ENCODE measurements around the gene NBPF11.
"Not testable (repeated sequence)": the region's sequence is repeated elsewhere in the genome, so short reads cannot be mapped to it uniquely, and the experiment has no call there.

DNA sequence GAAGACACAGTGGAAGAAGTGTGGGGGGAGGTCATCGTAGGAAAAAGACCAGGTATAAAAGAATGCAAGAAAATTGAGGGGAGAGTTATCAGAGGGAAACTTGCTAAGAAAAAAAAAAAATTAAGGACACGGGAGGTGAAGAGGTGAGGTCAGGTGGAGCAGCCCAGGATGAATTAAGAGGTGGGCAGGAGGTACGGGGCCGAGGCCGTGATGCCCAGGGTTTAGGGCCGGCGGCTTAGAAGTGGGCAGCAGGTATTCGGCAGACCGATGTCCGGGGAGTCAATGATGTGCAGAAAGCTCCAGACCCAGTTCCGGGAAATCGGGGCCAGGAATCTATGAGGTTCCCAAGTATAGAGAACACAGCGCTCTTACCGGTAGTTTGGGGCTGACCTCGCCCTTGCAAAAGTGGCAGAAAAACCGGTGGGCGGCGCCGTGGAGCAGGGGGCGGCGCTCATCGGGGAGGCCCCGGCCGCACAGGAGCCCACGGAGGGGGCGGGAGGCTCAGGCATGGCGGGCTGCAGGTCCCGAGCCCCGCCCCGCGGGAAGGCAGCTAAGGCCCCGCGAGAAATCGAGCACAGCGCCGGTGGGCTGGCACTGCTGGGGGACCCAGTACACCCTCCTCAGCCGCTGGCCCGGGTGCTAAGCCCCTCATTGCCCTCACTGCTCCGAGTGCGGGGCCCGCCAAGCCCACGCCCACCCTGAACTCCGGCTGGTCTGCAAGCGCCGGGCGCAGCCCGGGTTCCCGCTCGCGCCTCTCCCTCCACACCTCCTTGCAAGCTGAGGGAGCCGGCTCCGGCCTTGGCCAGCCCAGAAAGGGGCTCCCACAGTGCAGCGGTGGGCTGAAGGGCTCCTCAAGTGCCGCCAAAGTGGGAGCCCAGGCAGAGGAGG, 73.2 kb downstream of the NBPF11 start:
- TF ChIP-seq, protein P1, sequence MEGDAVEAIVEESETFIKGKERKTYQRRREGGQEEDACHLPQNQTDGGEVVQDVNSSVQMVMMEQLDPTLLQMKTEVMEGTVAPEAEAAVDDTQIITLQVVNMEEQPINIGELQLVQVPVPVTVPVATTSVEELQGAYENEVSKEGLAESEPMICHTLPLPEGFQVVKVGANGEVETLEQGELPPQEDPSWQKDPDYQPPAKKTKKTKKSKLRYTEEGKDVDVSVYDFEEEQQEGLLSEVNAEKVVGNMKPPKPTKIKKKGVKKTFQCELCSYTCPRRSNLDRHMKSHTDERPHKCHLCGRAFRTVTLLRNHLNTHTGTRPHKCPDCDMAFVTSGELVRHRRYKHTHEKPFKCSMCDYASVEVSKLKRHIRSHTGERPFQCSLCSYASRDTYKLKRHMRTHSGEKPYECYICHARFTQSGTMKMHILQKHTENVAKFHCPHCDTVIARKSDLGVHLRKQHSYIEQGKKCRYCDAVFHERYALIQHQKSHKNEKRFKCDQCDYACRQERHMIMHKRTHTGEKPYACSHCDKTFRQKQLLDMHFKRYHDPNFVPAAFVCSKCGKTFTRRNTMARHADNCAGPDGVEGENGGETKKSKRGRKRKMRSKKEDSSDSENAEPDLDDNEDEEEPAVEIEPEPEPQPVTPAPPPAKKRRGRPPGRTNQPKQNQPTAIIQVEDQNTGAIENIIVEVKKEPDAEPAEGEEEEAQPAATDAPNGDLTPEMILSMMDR (IDR thresholded peaks at IDR 0.05), result not testable (repeated sequence)
- TF ChIP-seq POLR2AphosphoS5 (IDR thresholded peaks at IDR 0.05), result not testable (repeated sequence)
